GM12864 (cell line): ENCODE results near the gene DHRS13.

Source experiments
- DNase-seq: peaks from one replicate; pipeline ENCODE4 v3.0.0-alpha.2; 2011; ENCODE audit warnings: low read depth
- H3K4me3 ChIP-seq: 2 replicates; pipeline ENCODE4 v1.5.1; 2011; ENCODE audit warnings: mild to moderate bottlenecking, low read depth, low read length, control low read depth
- CTCF ChIP-seq: IDR thresholded peaks from 2 replicates; pipeline ENCODE4 v1.5.1; 2011; ENCODE audit warnings: low read depth, mild to moderate bottlenecking, moderate library complexity, low read length, control low read depth, inconsistent platforms; ENCODE audit errors: missing control alignments

DHRS13 gene

DNA sequence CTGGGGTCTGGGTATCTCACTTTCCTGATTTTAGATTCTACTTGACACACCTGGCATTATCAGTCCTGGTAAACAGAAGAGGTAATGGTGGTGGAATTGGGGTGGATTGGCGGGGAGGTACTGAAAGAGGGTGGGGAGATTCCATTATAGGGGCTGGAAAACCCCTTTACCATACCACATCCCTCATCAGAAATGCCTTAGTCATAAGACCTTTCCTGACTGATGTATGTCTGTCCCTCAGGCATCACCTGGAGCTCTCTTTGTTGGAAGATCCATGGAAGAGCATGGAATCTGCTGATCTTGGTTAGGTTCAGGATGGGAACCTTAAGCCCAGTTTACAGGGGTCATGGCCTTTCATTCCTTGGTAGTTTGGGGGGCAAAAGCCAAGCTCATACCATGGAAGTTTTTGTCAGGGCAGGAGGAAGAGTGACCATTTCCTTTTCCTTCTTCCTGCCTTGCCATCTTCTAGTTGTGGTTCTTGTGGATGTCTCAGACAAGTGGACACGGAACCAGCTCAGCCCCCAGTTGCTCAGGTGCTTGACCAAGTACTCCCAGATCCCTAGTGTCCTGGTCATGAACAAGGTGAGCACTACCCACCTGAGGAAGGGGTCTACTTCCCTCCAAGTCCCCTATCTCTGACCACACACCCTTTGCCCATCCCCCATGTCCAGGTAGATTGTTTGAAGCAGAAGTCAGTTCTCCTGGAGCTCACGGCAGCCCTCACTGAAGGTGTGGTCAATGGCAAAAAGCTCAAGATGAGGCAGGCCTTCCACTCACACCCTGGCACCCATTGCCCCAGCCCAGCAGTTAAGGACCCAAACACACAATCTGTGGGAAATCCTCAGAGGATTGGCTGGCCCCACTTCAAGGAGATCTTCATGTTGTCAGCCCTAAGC is 44.7 kb downstream of the DHRS13 start:
- DNase-seq = no peak

DNA sequence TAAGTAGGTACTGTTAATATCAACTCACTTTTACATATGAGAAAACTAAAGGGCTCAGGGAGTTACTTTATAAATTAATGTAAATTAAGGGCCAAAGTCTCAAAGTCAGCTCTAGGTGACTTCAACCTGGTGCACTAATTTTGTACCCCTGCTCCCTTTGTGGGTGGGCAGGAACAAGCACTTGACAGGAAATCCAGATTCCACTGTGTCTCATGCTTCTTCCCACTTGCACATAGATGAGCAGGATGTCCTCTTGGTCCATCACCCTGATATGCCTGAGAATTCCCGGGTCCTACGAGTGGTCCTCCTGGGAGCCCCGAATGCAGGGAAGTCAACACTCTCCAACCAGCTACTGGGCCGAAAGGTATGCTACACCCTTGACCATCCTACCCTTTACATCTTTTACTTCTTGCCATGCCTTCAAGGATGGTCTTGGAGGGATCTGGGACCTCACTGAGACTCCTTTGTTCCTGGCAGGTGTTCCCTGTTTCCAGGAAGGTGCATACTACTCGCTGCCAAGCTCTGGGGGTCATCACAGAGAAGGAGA is 46.8 kb downstream of the DHRS13 start:
- no peak overlapping the region for H3K4me3 ChIP-seq
- no peak for TF ChIP-seq CTCF
- no peak for DNase-seq

More for the DNA sequence above, 44.7 kb downstream of the DHRS13 start:
- H3K4me3 ChIP-seq = no peak overlapping the region
- TF ChIP-seq CTCF = no peak

DNA sequence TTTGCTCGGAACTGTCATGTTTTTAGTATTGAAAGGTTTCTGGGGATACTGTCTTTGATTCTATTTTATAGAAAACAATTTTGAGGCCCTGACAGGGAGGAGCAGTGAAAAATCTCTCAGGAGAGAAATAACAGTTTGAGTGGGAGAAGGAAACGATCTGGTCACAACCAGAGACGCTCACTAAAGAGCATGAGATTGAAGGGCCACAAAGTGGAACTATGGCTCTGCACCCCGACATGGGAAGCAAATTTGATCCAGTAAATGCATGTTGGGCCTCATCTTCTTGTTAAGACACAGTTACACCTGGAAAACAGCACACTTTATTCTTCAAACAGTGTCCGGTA is 47.6 kb downstream of the DHRS13 start:
- DNase-seq = no peak
- TF ChIP-seq CTCF = no peak
- peak overlapping the region; percentile 87 for H3K4me3 ChIP-seq

- DNase-seq = peak; percentile 57
- peak within 1 kb of the TSS; percentile 87 for H3K4me3 ChIP-seq
- TF ChIP-seq CTCF = no peak
These were observed 48.2 kb downstream of the DHRS13 start, which contains the start of gene ERAL1 for GRCh38 chr17:28854457-28855335. TSS of gene ERAL1 (plus strand) at chr17:28855016. CDS start at chr17:28855035, 19 bp downstream.

GRCh38 chr17:28853295-28853694 is 49.6 kb downstream of the DHRS13 start:
- no peak overlapping the region for H3K4me3 ChIP-seq
- no peak for TF ChIP-seq CTCF
- no peak for DNase-seq

GRCh38 chr17:28849281-28849680 is 53.6 kb downstream of the DHRS13 start:
- no peak for DNase-seq
- TF ChIP-seq CTCF = peak; percentile 15

More at GRCh38 chr17:28849281-28849680, 53.6 kb downstream of the DHRS13 start:
- no peak overlapping the region for H3K4me3 ChIP-seq
